Activated naive CD4-positive, alpha-beta T cell treated with anti-CD3 and anti-CD28 coated beads, Interleukin-2, amount 50 U/mL, for 24 hours (primary cell): Measurements from ENCODE around the gene CCDC27.
A peak's percentile ranks its signal among the peaks of the same experiment; 100 is the strongest.
"Not testable (repeated sequence)": the region's sequence is repeated elsewhere in the genome, so short reads cannot be mapped to it uniquely, and the experiment has no call there.

Source experiments
- H3K27ac Mint-ChIP-seq: one replicate; pipeline ENCODE4 v1.8.0; 2021; ENCODE audit warnings: mild to moderate bottlenecking, mixed read lengths
- H3K27me3 Mint-ChIP-seq: one replicate; pipeline ENCODE4 v1.8.0; 2021; ENCODE audit warnings: mixed read lengths
- H3K36me3 Mint-ChIP-seq: one replicate; pipeline ENCODE4 v1.8.0; 2021; ENCODE audit warnings: mixed read lengths
- H3K4me1 Mint-ChIP-seq: one replicate; pipeline ENCODE4 v1.8.0; 2021; ENCODE audit warnings: mixed read lengths
- H3K4me3 Mint-ChIP-seq: one replicate; pipeline ENCODE4 v1.8.0; 2021; ENCODE audit warnings: mild to moderate bottlenecking, mixed read lengths
- H3K9me3 Mint-ChIP-seq: one replicate; pipeline ENCODE4 v1.8.0; 2021; ENCODE audit warnings: mixed read lengths

CCDC27 gene

GRCh38 chr1:3742439-3743298 is 9.6 kb upstream of the CCDC27 start:
- no peaks in the 10 kb centered on the region for H3K36me3 Mint-ChIP-seq
- H3K4me3 Mint-ChIP-seq = no peak overlapping the region
- no peaks in the 10 kb centered on the region for H3K9me3 Mint-ChIP-seq
- no peak overlapping the region for H3K27ac Mint-ChIP-seq
- peaks cover 24% of the 10 kb centered on the region for H3K4me1 Mint-ChIP-seq
- no peaks in the 10 kb centered on the region for H3K27me3 Mint-ChIP-seq

- H3K4me3 Mint-ChIP-seq = no peak overlapping the region
- H3K36me3 Mint-ChIP-seq = no peaks in the 10 kb centered on the region
- peaks cover 32% of the 10 kb centered on the region for H3K4me1 Mint-ChIP-seq
- H3K27me3 Mint-ChIP-seq = no peaks in the 10 kb centered on the region
- H3K27ac Mint-ChIP-seq = no peak overlapping the region
- no peaks in the 10 kb centered on the region for H3K9me3 Mint-ChIP-seq
Measured at GRCh38 chr1:3743421-3743820, 8.8 kb upstream of the CCDC27 start.

GRCh38 chr1:3743826-3744225 is 8.4 kb upstream of the CCDC27 start:
- Mint-ChIP-seq H3K36me3 (no peaks in the 10 kb centered on the region), H3K4me1 (peaks cover 33% of the 10 kb centered on the region), H3K27me3 (no peaks in the 10 kb centered on the region), H3K4me3 (no peak overlapping the region), H3K27ac (no peak overlapping the region), H3K9me3 (no peaks in the 10 kb centered on the region)

GRCh38 chr1:3744646-3745045 is 7.6 kb upstream of the CCDC27 start:
- Mint-ChIP-seq H3K4me1 (peaks cover 33% of the 10 kb centered on the region), H3K36me3 (no peaks in the 10 kb centered on the region), H3K9me3 (no peaks in the 10 kb centered on the region), H3K27ac (no peak overlapping the region), H3K4me3 (no peak overlapping the region), H3K27me3 (no peaks in the 10 kb centered on the region)

GRCh38 chr1:3745071-3745470 is 7.2 kb upstream of the CCDC27 start:
- H3K4me1 Mint-ChIP-seq = peaks cover 33% of the 10 kb centered on the region
- H3K27me3 Mint-ChIP-seq = no peaks in the 10 kb centered on the region
- H3K27ac Mint-ChIP-seq = no peak overlapping the region
- no peaks in the 10 kb centered on the region for H3K36me3 Mint-ChIP-seq
- no peaks in the 10 kb centered on the region for H3K9me3 Mint-ChIP-seq
- H3K4me3 Mint-ChIP-seq = peak overlapping the region; percentile 5

GRCh38 chr1:3745590-3746381 is 6.5 kb upstream of the CCDC27 start:
- Mint-ChIP-seq H3K36me3 (no peaks in the 10 kb centered on the region), H3K4me3 (peak overlapping the region; percentile 86), H3K27me3 (no peaks in the 10 kb centered on the region), H3K9me3 (no peaks in the 10 kb centered on the region), H3K4me1 (peaks cover 33% of the 10 kb centered on the region), H3K27ac (peak overlapping the region; percentile 56)

GRCh38 chr1:3746389-3746829 is 5.8 kb upstream of the CCDC27 start:
- Mint-ChIP-seq H3K4me1 (peaks cover 33% of the 10 kb centered on the region), H3K36me3 (no peaks in the 10 kb centered on the region), H3K4me3 (peak overlapping the region; percentile 86), H3K27me3 (no peaks in the 10 kb centered on the region), H3K9me3 (no peaks in the 10 kb centered on the region), H3K27ac (no peak overlapping the region)

- no peak overlapping the region for H3K27ac Mint-ChIP-seq
- H3K4me3 Mint-ChIP-seq = peak overlapping the region; percentile 86
- peaks cover 33% of the 10 kb centered on the region for H3K4me1 Mint-ChIP-seq
- H3K27me3 Mint-ChIP-seq = no peaks in the 10 kb centered on the region
- no peaks in the 10 kb centered on the region for H3K36me3 Mint-ChIP-seq
- no peaks in the 10 kb centered on the region for H3K9me3 Mint-ChIP-seq
Measured at GRCh38 chr1:3746830-3747521, 5.3 kb upstream of the CCDC27 start.

GRCh38 chr1:3747522-3747848 is 4.8 kb upstream of the CCDC27 start:
- H3K9me3 Mint-ChIP-seq = no peaks in the 10 kb centered on the region
- no peak overlapping the region for H3K27ac Mint-ChIP-seq
- no peaks in the 10 kb centered on the region for H3K36me3 Mint-ChIP-seq
- peaks cover 33% of the 10 kb centered on the region for H3K4me1 Mint-ChIP-seq
- no peaks in the 10 kb centered on the region for H3K27me3 Mint-ChIP-seq
- H3K4me3 Mint-ChIP-seq = peak overlapping the region; percentile 79

GRCh38 chr1:3747903-3748302 is 4.3 kb upstream of the CCDC27 start:
- H3K36me3 Mint-ChIP-seq = no peaks in the 10 kb centered on the region
- peak overlapping the region; percentile 79 for H3K4me3 Mint-ChIP-seq
- peaks cover 33% of the 10 kb centered on the region for H3K4me1 Mint-ChIP-seq
- H3K27me3 Mint-ChIP-seq = no peaks in the 10 kb centered on the region
- H3K9me3 Mint-ChIP-seq = no peaks in the 10 kb centered on the region
- H3K27ac Mint-ChIP-seq = no peak overlapping the region

- Mint-ChIP-seq H3K4me1 (peaks cover 30% of the 10 kb centered on the region), H3K4me3 (peak overlapping the region; percentile 79)
- not testable (repeated sequence) for H3K9me3 Mint-ChIP-seq, H3K27me3 Mint-ChIP-seq, H3K27ac Mint-ChIP-seq, H3K36me3 Mint-ChIP-seq
Measured at GRCh38 chr1:3748316-3748900, 3.8 kb upstream of the CCDC27 start.

GRCh38 chr1:3749512-3749911 is 2.7 kb upstream of the CCDC27 start:
- Mint-ChIP-seq H3K4me3 (no peak overlapping the region), H3K27ac (no peak overlapping the region), H3K4me1 (peaks cover 27% of the 10 kb centered on the region), H3K27me3 (no peaks in the 10 kb centered on the region), H3K36me3 (no peaks in the 10 kb centered on the region), H3K9me3 (no peaks in the 10 kb centered on the region)

GRCh38 chr1:3750741-3751140 is 1.5 kb upstream of the CCDC27 start:
- no peaks in the 10 kb centered on the region for H3K27me3 Mint-ChIP-seq
- H3K4me1 Mint-ChIP-seq = peaks cover 15% of the 10 kb centered on the region
- no peak overlapping the region for H3K27ac Mint-ChIP-seq
- H3K9me3 Mint-ChIP-seq = no peaks in the 10 kb centered on the region
- no peak overlapping the region for H3K4me3 Mint-ChIP-seq
- H3K36me3 Mint-ChIP-seq = no peaks in the 10 kb centered on the region

GRCh38 chr1:3753656-3754454 is 1.6 kb downstream of the CCDC27 start:
- Mint-ChIP-seq H3K4me3 (no peak overlapping the region), H3K27ac (no peak overlapping the region), H3K4me1 (no peaks in the 10 kb centered on the region), H3K36me3 (no peaks in the 10 kb centered on the region), H3K9me3 (no peaks in the 10 kb centered on the region), H3K27me3 (no peaks in the 10 kb centered on the region)

GRCh38 chr1:3756394-3756793 is 4.1 kb downstream of the CCDC27 start:
- H3K9me3 Mint-ChIP-seq = no peaks in the 10 kb centered on the region
- no peak overlapping the region for H3K27ac Mint-ChIP-seq
- peaks cover 11% of the 10 kb centered on the region for H3K27me3 Mint-ChIP-seq
- H3K36me3 Mint-ChIP-seq = no peaks in the 10 kb centered on the region
- H3K4me3 Mint-ChIP-seq = no peak overlapping the region
- no peaks in the 10 kb centered on the region for H3K4me1 Mint-ChIP-seq
